Glutamatergic neuron (in vitro differentiated cells): ENCODE measurements around the gene SHB. TPM values are rescaled to one million over a fixed set of nuclear protein-coding genes. Genes with fewer than 3 reads are reported as not detected.

Experiments
- DNase-seq: peaks from one replicate; pipeline ENCODE4 v3.0.0; 2022
- H3K27ac Mint-ChIP-seq: one replicate; pipeline ENCODE4 v1.8.0; 2020; ENCODE audit warnings: mild to moderate bottlenecking, mixed read lengths, inconsistent platforms; ENCODE audit not compliant: unreplicated experiment
- H3K27me3 Mint-ChIP-seq: one replicate; pipeline ENCODE4 v1.8.0; 2020; ENCODE audit warnings: mild to moderate bottlenecking, moderate library complexity, mixed read lengths, inconsistent platforms; ENCODE audit not compliant: unreplicated experiment
- H3K36me3 Mint-ChIP-seq: one replicate; pipeline ENCODE4 v1.8.0; 2020; ENCODE audit warnings: mild to moderate bottlenecking, mixed read lengths, inconsistent platforms; ENCODE audit not compliant: unreplicated experiment
- H3K4me1 Mint-ChIP-seq: one replicate; pipeline ENCODE4 v1.8.0; 2020; ENCODE audit warnings: mild to moderate bottlenecking, low read depth, mixed read lengths, inconsistent platforms; ENCODE audit not compliant: unreplicated experiment
- H3K4me3 Mint-ChIP-seq: one replicate; pipeline ENCODE4 v1.8.0; 2020; ENCODE audit warnings: mild to moderate bottlenecking, mixed read lengths, inconsistent platforms; ENCODE audit not compliant: unreplicated experiment
- H3K9me3 Mint-ChIP-seq: one replicate; pipeline ENCODE4 v1.8.0; 2020; ENCODE audit warnings: mild to moderate bottlenecking, moderate library complexity, mixed read lengths, inconsistent platforms; ENCODE audit not compliant: unreplicated experiment
- total RNA-seq: library from RNA; stranded (reverse); fragmentation: NEBNext Ultra II Directional; extraction: Animal tissue kit (Norgen Biotek cat#: 25700); gene quantifications from one replicate; pipeline ENCODE4 v1.2.1, GENCODE V29; 2021; ENCODE audit not compliant: unreplicated experiment
- TF ChIP-seq, protein P1 (sequence below): fragments of 200-600 bp; sonication (generic); IDR thresholded peaks from one replicate; pipeline ENCODE4 v1.5.0; 2021; ENCODE audit not compliant: partially characterized antibody, unreplicated experiment

SHB gene
- total RNA-seq, 1 donor from 2014 or later = 31.7 TPM

DNA sequence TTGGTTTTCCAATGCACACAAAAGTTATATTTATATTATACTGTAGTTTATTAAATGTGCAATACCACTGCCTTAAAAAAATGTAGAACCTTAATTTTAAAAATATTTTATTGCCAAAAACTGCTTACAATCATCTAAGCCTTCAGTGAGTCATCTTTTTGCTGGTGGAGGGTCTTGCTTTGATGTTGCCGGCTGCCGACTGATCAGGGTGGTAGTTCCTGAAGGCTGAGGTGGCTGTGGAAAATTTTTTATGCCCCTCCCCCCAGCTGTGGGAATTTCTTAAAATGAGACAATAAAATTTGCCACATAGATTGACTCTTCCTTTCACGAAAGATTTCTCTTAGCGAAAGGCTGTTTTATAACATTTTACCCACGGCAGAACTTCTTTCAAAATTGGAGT is 89.2 kb downstream of the SHB start:
- H3K4me3 Mint-ChIP-seq = no peak overlapping the region

DNA sequence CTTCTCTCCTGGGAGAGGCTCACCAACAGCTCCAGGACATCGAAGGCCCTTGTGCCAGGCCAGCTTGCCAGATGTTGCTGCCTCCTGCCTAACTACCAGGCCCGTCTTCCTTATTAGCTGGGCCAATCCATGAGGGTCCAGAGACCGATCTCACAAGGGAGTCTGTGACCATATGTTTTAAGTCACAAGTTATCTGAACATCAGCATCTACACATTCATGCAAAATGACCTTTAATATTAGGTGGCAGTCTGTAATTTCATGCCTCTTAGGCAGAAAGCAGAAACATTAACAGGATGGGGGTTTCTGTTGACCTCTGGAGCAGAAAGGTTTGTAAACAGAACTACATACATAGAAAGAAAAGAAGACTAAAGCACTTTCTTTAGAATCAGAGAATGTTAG is 90.0 kb downstream of the SHB start:
- H3K9me3 Mint-ChIP-seq = no peaks in the 10 kb centered on the region
- no peaks in the 10 kb centered on the region for H3K36me3 Mint-ChIP-seq
- peaks cover 27% of the 10 kb centered on the region for H3K4me1 Mint-ChIP-seq
- H3K27ac Mint-ChIP-seq = peak overlapping the region; percentile 37
- peaks cover 9% of the 10 kb centered on the region for H3K27me3 Mint-ChIP-seq
- TF ChIP-seq, protein P1, sequence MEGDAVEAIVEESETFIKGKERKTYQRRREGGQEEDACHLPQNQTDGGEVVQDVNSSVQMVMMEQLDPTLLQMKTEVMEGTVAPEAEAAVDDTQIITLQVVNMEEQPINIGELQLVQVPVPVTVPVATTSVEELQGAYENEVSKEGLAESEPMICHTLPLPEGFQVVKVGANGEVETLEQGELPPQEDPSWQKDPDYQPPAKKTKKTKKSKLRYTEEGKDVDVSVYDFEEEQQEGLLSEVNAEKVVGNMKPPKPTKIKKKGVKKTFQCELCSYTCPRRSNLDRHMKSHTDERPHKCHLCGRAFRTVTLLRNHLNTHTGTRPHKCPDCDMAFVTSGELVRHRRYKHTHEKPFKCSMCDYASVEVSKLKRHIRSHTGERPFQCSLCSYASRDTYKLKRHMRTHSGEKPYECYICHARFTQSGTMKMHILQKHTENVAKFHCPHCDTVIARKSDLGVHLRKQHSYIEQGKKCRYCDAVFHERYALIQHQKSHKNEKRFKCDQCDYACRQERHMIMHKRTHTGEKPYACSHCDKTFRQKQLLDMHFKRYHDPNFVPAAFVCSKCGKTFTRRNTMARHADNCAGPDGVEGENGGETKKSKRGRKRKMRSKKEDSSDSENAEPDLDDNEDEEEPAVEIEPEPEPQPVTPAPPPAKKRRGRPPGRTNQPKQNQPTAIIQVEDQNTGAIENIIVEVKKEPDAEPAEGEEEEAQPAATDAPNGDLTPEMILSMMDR = no peak
- no peak for DNase-seq
- peak overlapping the region; percentile 13 for H3K4me3 Mint-ChIP-seq

More for the DNA sequence above, 89.2 kb downstream of the SHB start:
- no peak for DNase-seq
- TF ChIP-seq, protein P1 = no peak
- H3K9me3 Mint-ChIP-seq = peaks cover 2% of the 10 kb centered on the region
- no peaks in the 10 kb centered on the region for H3K36me3 Mint-ChIP-seq
- peaks cover 30% of the 10 kb centered on the region for H3K4me1 Mint-ChIP-seq
- H3K27ac Mint-ChIP-seq = no peak overlapping the region
- H3K27me3 Mint-ChIP-seq = peaks cover 11% of the 10 kb centered on the region

DNA sequence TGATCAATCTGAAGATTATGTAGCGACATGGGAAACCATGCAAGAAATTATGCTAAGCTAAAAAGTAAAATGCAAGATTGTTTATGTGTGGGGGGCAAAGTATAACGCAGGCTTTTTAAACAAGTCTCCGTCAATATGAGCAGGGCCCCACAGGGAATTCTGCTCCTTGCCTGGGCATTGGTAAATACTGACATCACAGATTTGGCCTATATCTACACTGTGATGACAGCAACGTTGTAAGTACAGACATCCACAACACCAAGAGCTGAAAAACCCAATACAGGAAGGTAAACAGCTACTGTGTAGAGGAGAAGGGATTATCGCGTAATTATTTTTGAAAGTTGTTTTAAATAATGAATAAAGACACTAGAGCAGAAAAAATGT is 90.6 kb downstream of the SHB start:
- H3K36me3 Mint-ChIP-seq = no peaks in the 10 kb centered on the region
- TF ChIP-seq, protein P1 = no peak
- H3K4me3 Mint-ChIP-seq = peak overlapping the region; percentile 5
- peak overlapping the region; percentile 37 for H3K27ac Mint-ChIP-seq
- peaks cover 27% of the 10 kb centered on the region for H3K4me1 Mint-ChIP-seq
- H3K9me3 Mint-ChIP-seq = no peaks in the 10 kb centered on the region
- DNase-seq = no peak
- peaks cover 9% of the 10 kb centered on the region for H3K27me3 Mint-ChIP-seq

DNA sequence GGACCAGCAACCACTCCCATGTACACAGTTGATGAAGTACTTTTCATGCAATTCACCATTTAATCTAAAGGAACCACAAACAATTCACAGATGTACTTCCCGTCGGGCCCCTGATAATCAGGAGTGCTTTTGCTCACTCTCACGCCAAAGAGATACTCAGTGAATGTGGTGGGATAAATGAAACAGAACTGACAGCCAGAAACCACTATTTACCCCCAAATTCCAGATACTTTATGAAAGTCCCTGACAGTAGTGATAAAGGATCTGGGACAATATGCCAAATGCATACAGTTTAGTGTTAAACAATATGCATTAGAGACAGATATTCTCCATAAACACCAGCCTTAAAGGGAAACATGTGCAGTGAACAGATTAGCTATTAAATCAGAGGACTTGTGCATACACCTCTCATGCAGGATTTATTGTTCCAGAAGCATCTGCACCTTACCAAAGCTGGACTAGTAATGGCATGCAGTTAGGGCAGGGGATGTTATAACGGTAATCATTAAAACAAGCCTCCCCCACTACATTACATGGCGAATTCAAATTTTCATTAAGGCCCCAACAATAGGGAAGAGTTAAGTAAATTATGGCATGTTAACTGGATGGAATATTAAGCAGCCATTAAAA is 91.1 kb downstream of the SHB start:
- H3K36me3 Mint-ChIP-seq = no peaks in the 10 kb centered on the region
- H3K27ac Mint-ChIP-seq = no peak overlapping the region
- H3K4me3 Mint-ChIP-seq = no peak overlapping the region
- H3K4me1 Mint-ChIP-seq = peaks cover 27% of the 10 kb centered on the region
- H3K27me3 Mint-ChIP-seq = peaks cover 7% of the 10 kb centered on the region
- no peaks in the 10 kb centered on the region for H3K9me3 Mint-ChIP-seq
- TF ChIP-seq, protein P1 = no peak
- DNase-seq = no peak

DNA sequence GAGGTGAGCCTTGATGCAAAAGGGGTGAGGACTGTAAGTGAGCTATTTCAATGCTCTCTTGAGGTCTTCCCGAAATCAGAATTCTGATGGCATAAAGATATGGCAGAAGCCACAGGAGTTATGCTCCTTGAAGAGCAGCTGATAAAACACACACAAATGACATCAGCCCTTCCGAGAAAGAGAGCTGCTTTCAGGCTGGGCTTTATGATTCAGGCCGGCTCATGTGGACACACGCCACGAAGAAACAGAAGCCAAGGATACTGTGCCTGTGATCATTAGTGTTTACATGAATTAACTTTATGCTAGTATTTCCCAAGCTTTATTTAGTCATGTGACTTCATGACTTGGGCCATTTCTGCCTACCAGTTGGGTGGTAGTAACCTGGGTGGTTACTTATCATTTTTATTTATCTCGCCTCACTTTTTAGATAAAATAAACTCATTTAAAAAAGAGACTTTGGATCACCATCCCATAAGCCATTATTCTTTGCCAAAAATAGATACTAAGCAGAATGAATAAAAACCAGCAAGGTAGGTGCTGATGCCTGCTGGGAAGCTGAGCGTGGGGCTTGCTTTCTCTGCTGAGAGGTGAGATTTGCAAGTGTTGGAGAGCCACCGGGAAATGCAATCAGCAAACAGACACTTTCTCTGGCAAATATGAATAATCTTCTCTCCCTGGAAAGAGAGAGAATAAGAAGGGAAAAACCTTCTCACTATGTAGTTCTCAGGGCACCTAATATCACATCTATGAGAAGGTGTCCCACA is 92.1 kb downstream of the SHB start:
- Mint-ChIP-seq H3K4me1 (peaks cover 27% of the 10 kb centered on the region), H3K36me3 (no peaks in the 10 kb centered on the region), H3K27ac (no peak overlapping the region), H3K4me3 (no peak overlapping the region), H3K27me3 (peaks cover 6% of the 10 kb centered on the region), H3K9me3 (no peaks in the 10 kb centered on the region)
- DNase-seq = no peak
- TF ChIP-seq, protein P1 = no peak
